Osteocyte (in vitro differentiated cells): ENCODE results near the gene FNIP1. TPM values are rescaled to one million over a fixed set of nuclear protein-coding genes. Genes with fewer than 3 reads are reported as not detected.
A peak's percentile ranks its signal among the peaks of the same experiment; 100 is the strongest.
"Not testable (repeated sequence)": the region's sequence is repeated elsewhere in the genome, so short reads cannot be mapped to it uniquely, and the experiment has no call there.

Experiments used
- DNase-seq: peaks from one replicate; pipeline ENCODE4 v3.0.0; 2021; ENCODE audit warnings: mixed read lengths; ENCODE audit not compliant: unreplicated experiment; ENCODE audit errors: extremely low spot score
- H3K27ac Mint-ChIP-seq: one replicate; pipeline ENCODE4 v1.8.0; 2021; ENCODE audit warnings: mild to moderate bottlenecking, mixed read lengths; ENCODE audit not compliant: unreplicated experiment
- H3K27me3 Mint-ChIP-seq: one replicate; pipeline ENCODE4 v1.8.0; 2021; ENCODE audit warnings: mixed read lengths; ENCODE audit not compliant: unreplicated experiment
- H3K36me3 Mint-ChIP-seq: one replicate; pipeline ENCODE4 v1.8.0; 2021; ENCODE audit warnings: mixed read lengths; ENCODE audit not compliant: unreplicated experiment
- H3K4me1 Mint-ChIP-seq: one replicate; pipeline ENCODE4 v1.8.0; 2021; ENCODE audit warnings: mixed read lengths; ENCODE audit not compliant: unreplicated experiment
- H3K4me3 Mint-ChIP-seq: one replicate; pipeline ENCODE4 v1.8.0; 2021; ENCODE audit warnings: mild to moderate bottlenecking, moderate library complexity, mixed read lengths; ENCODE audit not compliant: unreplicated experiment
- H3K9me3 Mint-ChIP-seq: one replicate; pipeline ENCODE4 v1.8.0; 2021; ENCODE audit warnings: mixed read lengths; ENCODE audit not compliant: unreplicated experiment
- total RNA-seq: library from RNA; stranded (reverse); gene quantifications from 2 replicates; pipeline ENCODE4 v1.2.1, GENCODE V29; 2021
- TF ChIP-seq, protein P1 (sequence below): fragments of 200-600 bp; sonication (generic); IDR thresholded peaks from 2 replicates; pipeline ENCODE4 v1.5.0; 2021; ENCODE audit warnings: antibody characterized with exemption, mild to moderate bottlenecking, moderate library complexity

The FNIP1 gene
- total RNA-seq, 1 donor from 2014 or later, result 43.0 TPM

DNA sequence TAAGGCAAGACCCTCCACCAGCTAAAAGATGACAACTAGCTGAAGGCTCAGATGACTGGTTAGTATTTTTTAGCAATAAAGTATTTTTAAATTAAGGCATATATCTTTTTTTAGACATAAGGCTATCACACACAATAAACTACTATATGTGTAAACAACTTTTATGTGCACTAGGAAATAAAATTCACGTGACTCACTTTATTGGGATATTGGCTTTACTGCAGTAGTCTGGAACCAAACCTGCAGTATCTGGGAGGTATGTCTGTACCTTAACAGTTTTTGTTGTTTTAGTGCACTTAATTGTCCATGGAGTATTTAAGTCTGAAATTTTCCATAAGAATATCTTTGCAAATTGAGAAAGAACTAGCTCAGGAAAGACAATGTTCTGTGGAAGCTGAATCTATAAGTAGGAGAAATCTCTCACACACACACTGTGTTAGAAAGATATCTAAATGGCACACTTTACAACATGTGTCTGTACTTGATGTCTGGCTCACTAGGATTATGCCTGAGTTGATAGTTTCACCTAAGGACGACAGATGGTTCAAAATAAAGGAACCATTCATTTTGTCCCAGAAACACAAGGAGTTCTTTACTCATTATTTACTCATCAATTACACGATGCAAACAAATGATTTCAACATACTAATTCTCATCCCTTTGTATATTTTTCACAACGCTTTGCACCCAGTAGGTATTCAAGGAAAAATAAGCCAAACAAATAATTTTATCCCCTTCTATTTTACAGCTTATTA lies 166.4 kb downstream of the FNIP1 start:
- no peaks in the 10 kb centered on the region for H3K27me3 Mint-ChIP-seq
- H3K36me3 Mint-ChIP-seq, result no peaks in the 10 kb centered on the region
- DNase-seq, result no peak
- H3K4me1 Mint-ChIP-seq, result peaks cover 18% of the 10 kb centered on the region
- H3K9me3 Mint-ChIP-seq, result no peaks in the 10 kb centered on the region
- no peak overlapping the region for H3K27ac Mint-ChIP-seq
- TF ChIP-seq, protein P1, sequence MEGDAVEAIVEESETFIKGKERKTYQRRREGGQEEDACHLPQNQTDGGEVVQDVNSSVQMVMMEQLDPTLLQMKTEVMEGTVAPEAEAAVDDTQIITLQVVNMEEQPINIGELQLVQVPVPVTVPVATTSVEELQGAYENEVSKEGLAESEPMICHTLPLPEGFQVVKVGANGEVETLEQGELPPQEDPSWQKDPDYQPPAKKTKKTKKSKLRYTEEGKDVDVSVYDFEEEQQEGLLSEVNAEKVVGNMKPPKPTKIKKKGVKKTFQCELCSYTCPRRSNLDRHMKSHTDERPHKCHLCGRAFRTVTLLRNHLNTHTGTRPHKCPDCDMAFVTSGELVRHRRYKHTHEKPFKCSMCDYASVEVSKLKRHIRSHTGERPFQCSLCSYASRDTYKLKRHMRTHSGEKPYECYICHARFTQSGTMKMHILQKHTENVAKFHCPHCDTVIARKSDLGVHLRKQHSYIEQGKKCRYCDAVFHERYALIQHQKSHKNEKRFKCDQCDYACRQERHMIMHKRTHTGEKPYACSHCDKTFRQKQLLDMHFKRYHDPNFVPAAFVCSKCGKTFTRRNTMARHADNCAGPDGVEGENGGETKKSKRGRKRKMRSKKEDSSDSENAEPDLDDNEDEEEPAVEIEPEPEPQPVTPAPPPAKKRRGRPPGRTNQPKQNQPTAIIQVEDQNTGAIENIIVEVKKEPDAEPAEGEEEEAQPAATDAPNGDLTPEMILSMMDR, result no peak
- no peak overlapping the region for H3K4me3 Mint-ChIP-seq

DNA sequence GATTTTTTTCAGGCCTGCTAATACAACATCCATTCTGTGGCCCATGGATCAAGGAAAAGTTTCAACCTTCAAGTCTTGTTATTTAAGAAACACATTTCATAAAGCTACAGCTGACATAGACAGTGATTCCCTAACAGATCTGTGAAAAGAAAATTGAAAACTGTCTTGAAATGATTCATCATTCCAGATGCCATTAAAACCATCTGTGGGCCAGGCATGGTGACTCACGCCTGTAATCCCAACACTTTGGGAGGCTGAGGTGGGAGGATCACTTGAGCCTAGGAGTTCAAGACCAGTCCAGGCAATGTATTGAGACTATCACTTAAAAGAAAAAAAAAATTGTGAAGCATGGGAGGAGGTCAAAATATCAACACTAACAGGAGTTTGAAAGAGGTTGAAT lies 167.8 kb downstream of the FNIP1 start:
- Mint-ChIP-seq H3K27ac (peak overlapping the region; percentile 5), H3K9me3 (no peaks in the 10 kb centered on the region), H3K27me3 (no peaks in the 10 kb centered on the region), H3K4me3 (no peak overlapping the region), H3K4me1 (peaks cover 14% of the 10 kb centered on the region), H3K36me3 (no peaks in the 10 kb centered on the region)
- TF ChIP-seq, protein P1, result no peak
- DNase-seq, result no peak

DNA sequence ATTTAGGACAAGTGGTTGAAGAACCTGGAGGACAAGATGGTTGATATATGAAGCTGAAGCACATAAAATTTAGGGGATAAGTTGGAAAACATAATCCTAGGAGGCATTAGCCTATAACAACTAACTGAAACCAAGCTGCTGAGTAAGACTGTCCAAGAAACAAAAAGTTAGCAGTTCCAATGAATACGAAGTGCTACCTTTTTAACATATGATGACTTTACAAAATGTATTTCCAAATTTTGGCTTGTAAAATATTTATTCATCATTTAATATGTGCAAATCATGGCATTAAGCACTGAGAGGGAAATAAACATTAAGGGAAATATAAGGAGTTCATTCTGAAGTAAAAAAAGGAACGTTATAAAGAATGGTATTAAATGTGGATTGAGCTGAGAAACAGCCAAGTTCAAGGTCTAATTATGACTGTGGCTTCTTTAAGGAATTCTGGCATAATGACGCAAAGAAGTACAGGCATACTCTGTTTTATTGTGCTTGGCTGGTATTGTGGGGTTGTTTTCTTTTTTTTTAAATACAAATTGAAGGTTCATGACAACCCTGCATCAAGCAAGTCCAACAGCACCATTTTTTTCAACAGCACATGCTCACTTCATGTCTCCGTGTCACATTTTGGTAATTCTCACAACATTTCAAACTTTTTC lies 169.5 kb downstream of the FNIP1 start:
- Mint-ChIP-seq H3K27ac (no peak overlapping the region), H3K27me3 (no peaks in the 10 kb centered on the region), H3K9me3 (no peaks in the 10 kb centered on the region), H3K36me3 (peaks cover 3% of the 10 kb centered on the region), H3K4me1 (peaks cover 7% of the 10 kb centered on the region), H3K4me3 (no peak overlapping the region)
- DNase-seq, result no peak
- TF ChIP-seq, protein P1, result no peak

DNA sequence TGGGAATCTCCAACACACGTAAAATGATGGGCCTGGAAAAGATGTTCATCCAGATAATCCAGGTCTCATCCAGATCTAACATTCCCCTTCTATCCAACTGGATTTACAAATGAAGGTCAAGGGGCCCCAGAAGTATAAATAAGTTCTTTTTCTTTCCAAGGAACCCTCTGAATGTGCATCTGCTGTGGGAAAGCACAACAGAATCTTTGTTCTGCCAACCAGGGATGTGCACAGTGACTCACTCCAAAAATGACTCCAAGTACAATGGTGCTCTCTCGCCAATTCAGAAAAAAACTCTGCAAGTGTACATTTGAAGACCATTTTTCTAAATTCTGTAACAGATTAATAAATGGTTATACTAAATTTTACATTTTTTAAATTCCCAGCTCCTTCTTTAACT lies 174.2 kb downstream of the FNIP1 start:
- no peak overlapping the region for H3K27ac Mint-ChIP-seq
- no peaks in the 10 kb centered on the region for H3K27me3 Mint-ChIP-seq
- no peaks in the 10 kb centered on the region for H3K9me3 Mint-ChIP-seq
- TF ChIP-seq, protein P1, result no peak
- DNase-seq, result no peak
- H3K36me3 Mint-ChIP-seq, result peaks cover 3% of the 10 kb centered on the region
- peaks cover 4% of the 10 kb centered on the region for H3K4me1 Mint-ChIP-seq
- no peak overlapping the region for H3K4me3 Mint-ChIP-seq

DNA sequence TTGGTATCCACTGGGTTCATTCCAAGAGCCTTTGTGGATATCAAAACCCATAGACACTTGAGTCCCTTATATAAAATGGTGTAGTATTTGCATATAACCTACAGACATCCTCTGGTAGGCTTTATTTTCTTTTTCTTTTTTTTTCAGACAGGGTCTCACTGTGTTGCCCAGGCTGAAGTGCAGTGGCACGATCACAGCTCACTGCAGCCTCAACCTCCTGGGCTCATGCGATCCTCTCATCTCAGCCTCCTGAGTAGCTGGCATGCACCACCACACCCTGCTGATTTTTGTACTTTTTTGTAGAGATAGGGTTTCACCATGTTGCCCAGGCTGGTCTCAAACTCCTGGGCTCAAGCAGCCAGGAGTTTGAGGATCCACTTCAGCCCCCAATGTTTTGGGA lies 175.7 kb downstream of the FNIP1 start:
- not testable (repeated sequence) for H3K4me3 Mint-ChIP-seq, H3K27ac Mint-ChIP-seq, H3K9me3 Mint-ChIP-seq, H3K27me3 Mint-ChIP-seq, H3K36me3 Mint-ChIP-seq, H3K4me1 Mint-ChIP-seq, DNase-seq
